HepG2 (cell line): ENCODE data around the gene MATR3.

Source experiments
- CTCF ChIP-seq: sonication (generic); formaldehyde crosslinking; IDR thresholded peaks from 2 replicates; pipeline ENCODE4 v1.5.0; 2020; ENCODE audit warnings: mild to moderate bottlenecking, missing genetic modification reagents, moderate library complexity
- FOXK1 ChIP-seq: sonication (generic); formaldehyde crosslinking; IDR thresholded peaks from 2 replicates; pipeline ENCODE4 v1.4.0; 2020; ENCODE audit warnings: low read depth, missing genetic modification reagents, borderline replicate concordance
- TCF7 ChIP-seq: sonication (generic); IDR thresholded peaks from 2 replicates; pipeline ENCODE4 v1.6.1; 2016; ENCODE audit warnings: antibody characterized with exemption, low read depth
- YY1 ChIP-seq: IDR thresholded peaks from 2 replicates; pipeline ENCODE4 v1.6.1; 2011; ENCODE audit warnings: low read length, low read depth, moderate library complexity, mild to moderate bottlenecking; ENCODE audit not compliant: insufficient read depth, insufficient replicate concordance
- ZBTB2 ChIP-seq: sonication (generic); formaldehyde crosslinking; IDR thresholded peaks from 2 replicates; pipeline ENCODE4 v1.8.0; 2022; ENCODE audit warnings: low read depth, missing genetic modification reagents
- ZNF30 ChIP-seq: sonication (generic); formaldehyde crosslinking; IDR thresholded peaks from 2 replicates; pipeline ENCODE4 v1.5.0; 2020; ENCODE audit warnings: mild to moderate bottlenecking, missing genetic modification reagents
- ZNF558 ChIP-seq: sonication (generic); formaldehyde crosslinking; IDR thresholded peaks from 2 replicates; pipeline ENCODE4 v1.9.0; 2022; ENCODE audit warnings: mild to moderate bottlenecking, missing genetic modification reagents, borderline replicate concordance
- ZNF589 ChIP-seq: sonication (generic); formaldehyde crosslinking; conservative IDR thresholded peaks from 2 replicates; pipeline ENCODE4 v1.8.0; 2022; ENCODE audit warnings: mild to moderate bottlenecking, moderate library complexity, missing genetic modification reagents
- ZNF790 ChIP-seq: sonication (generic); formaldehyde crosslinking; IDR thresholded peaks from 2 replicates; pipeline ENCODE4 v1.8.0; 2022; ENCODE audit warnings: missing genetic modification reagents, mild to moderate bottlenecking, borderline replicate concordance

- TF ChIP-seq YY1 (no peak), FOXK1 (CRISPR knock-in tag) (no peak), TCF7 (no peak), ZNF589 (CRISPR knock-in tag) (no peak), ZNF30 (CRISPR knock-in tag) (no peak), ZBTB2 (no peak), ZNF790 (CRISPR knock-in tag) (no peak), ZNF558 (no peak), CTCF (no peak)
These were observed 47.7 kb downstream of the MATR3 start for GRCh38 chr5:139341187-139341688.
